ENCODE results near the gene CAPN8. TPM values are rescaled to one million over a fixed set of nuclear protein-coding genes. Genes with fewer than 3 reads are reported as not detected.

The CAPN8 gene
- total and polyA plus RNA-seq, 4 donors: 30.5 to 123 (median 81.2) TPM

GRCh38 chr1:223543560-223543959, 121.9 kb downstream of the CAPN8 start:
- Histone ChIP-seq H3K9me3 (ENCODE audit: control insufficient read depth in 4 of 4, insufficient read depth in 3 of 4, low read length in 3 of 4) (peaks cover 0 to 4% (median 0%) of the 10 kb centered on the region in 4 donors), H3K27me3 (ENCODE audit: control insufficient read depth in 3 of 3, insufficient read depth in 3 of 3, low read length in 2 of 3) (no peaks in the 10 kb centered on the region), H3K4me1 (ENCODE audit: control insufficient read depth in 5 of 5, insufficient read depth in 5 of 5, low read length in 5 of 5) (no peaks in the 10 kb centered on the region), H3K36me3 (ENCODE audit: control insufficient read depth in 4 of 4, insufficient read depth in 4 of 4, low read length in 4 of 4) (no peaks in the 10 kb centered on the region), H3K27ac (ENCODE audit: low read depth in 1 of 2, low read length in 1 of 2) (no peak overlapping the region), H3K9ac (ENCODE audit: insufficient read depth in 1 of 2, low read length in 2 of 2) (no peak overlapping the region), H3K4me3 (no peak overlapping the region)
- no peak for TF ChIP-seq CTCF (IDR thresholded peaks at IDR 0.05; ENCODE audit: control extremely low read depth, extremely low read depth)
- no peak for ATAC-seq (ENCODE audit: insufficient read depth, low FRiP score)
- WGBS, 2 donors: 92 to 94% methylated on average over 4 of the region's 4 CpGs
- DNase-seq: no peak

GRCh38 chr1:223542831-223543230, 122.7 kb downstream of the CAPN8 start:
- WGBS, 2 donors: 72 to 82% methylated on average over 4 of the region's 4 CpGs
- Histone ChIP-seq H3K9me3 (ENCODE audit: control insufficient read depth in 4 of 4, insufficient read depth in 3 of 4, low read length in 3 of 4) (peaks cover 0 to under 1% (median 0%) of the 10 kb centered on the region in 4 donors), H3K36me3 (ENCODE audit: control insufficient read depth in 4 of 4, insufficient read depth in 4 of 4, low read length in 4 of 4) (no peaks in the 10 kb centered on the region), H3K27me3 (ENCODE audit: control insufficient read depth in 3 of 3, insufficient read depth in 3 of 3, low read length in 2 of 3) (no peaks in the 10 kb centered on the region), H3K4me3 (no peak overlapping the region), H3K27ac (ENCODE audit: low read depth in 1 of 2, low read length in 1 of 2) (no peak overlapping the region), H3K9ac (ENCODE audit: insufficient read depth in 1 of 2, low read length in 2 of 2) (no peak overlapping the region), H3K4me1 (ENCODE audit: control insufficient read depth in 5 of 5, insufficient read depth in 5 of 5, low read length in 5 of 5) (no peaks in the 10 kb centered on the region)
- DNase-seq (no peak), ATAC-seq (ENCODE audit: insufficient read depth, low FRiP score) (no peak)
- TF ChIP-seq CTCF (IDR thresholded peaks at IDR 0.05; ENCODE audit: control extremely low read depth, extremely low read depth): no peak

- WGBS, 2 donors: 84 to 88% methylated on average over 11 of the region's 11 CpGs
- ATAC-seq (ENCODE audit: insufficient read depth, low FRiP score) (no peak), DNase-seq (no peak)
- Histone ChIP-seq H3K9ac (ENCODE audit: insufficient read depth in 1 of 2, low read length in 2 of 2) (no peak overlapping the region), H3K9me3 (ENCODE audit: control insufficient read depth in 4 of 4, insufficient read depth in 3 of 4, low read length in 3 of 4) (no peaks in the 10 kb centered on the region), H3K27me3 (ENCODE audit: control insufficient read depth in 3 of 3, insufficient read depth in 3 of 3, low read length in 2 of 3) (no peaks in the 10 kb centered on the region), H3K27ac (ENCODE audit: low read depth in 1 of 2, low read length in 1 of 2) (no peak overlapping the region), H3K36me3 (ENCODE audit: control insufficient read depth in 4 of 4, insufficient read depth in 4 of 4, low read length in 4 of 4) (no peaks in the 10 kb centered on the region), H3K4me1 (ENCODE audit: control insufficient read depth in 5 of 5, insufficient read depth in 5 of 5, low read length in 5 of 5) (no peaks in the 10 kb centered on the region), H3K4me3 (no peak overlapping the region)
- no peak for TF ChIP-seq CTCF (IDR thresholded peaks at IDR 0.05; ENCODE audit: control extremely low read depth, extremely low read depth)
These were observed 124.9 kb downstream of the CAPN8 start for GRCh38 chr1:223540485-223541106.

GRCh38 chr1:223539750-223540149, 125.8 kb downstream of the CAPN8 start:
- 92 to 96% methylated on average over 3 of the region's 3 CpGs for WGBS, 2 donors
- TF ChIP-seq CTCF (IDR thresholded peaks at IDR 0.05; ENCODE audit: control extremely low read depth, extremely low read depth): no peak
- H3K27me3 ChIP-seq (ENCODE audit: control insufficient read depth in 3 of 3, insufficient read depth in 3 of 3, low read length in 2 of 3): no peaks in the 10 kb centered on the region

More at GRCh38 chr1:223539750-223540149, 125.8 kb downstream of the CAPN8 start:
- Histone ChIP-seq H3K27ac (ENCODE audit: low read depth in 1 of 2, low read length in 1 of 2) (no peak overlapping the region), H3K9me3 (ENCODE audit: control insufficient read depth in 4 of 4, insufficient read depth in 3 of 4, low read length in 3 of 4) (no peaks in the 10 kb centered on the region), H3K4me3 (no peak overlapping the region), H3K4me1 (ENCODE audit: control insufficient read depth in 5 of 5, insufficient read depth in 5 of 5, low read length in 5 of 5) (no peaks in the 10 kb centered on the region), H3K9ac (ENCODE audit: insufficient read depth in 1 of 2, low read length in 2 of 2) (no peak overlapping the region), H3K36me3 (ENCODE audit: control insufficient read depth in 4 of 4, insufficient read depth in 4 of 4, low read length in 4 of 4) (no peaks in the 10 kb centered on the region)
- ATAC-seq (ENCODE audit: insufficient read depth, low FRiP score) (no peak), DNase-seq (no peak)
